PC-9 (cell line): ENCODE measurements around the gene PTGER2. TPM values are rescaled to one million over a fixed set of nuclear protein-coding genes. Genes with fewer than 3 reads are reported as not detected.

Experiments
- Bru-seq: library from RNA; stranded (reverse); fragments of 400-500 nt; gene quantifications from one replicate; lab custom pipeline; 2021; lab: Mats Ljungman, UMichigan
- BruChase-seq, 2 experiments: library from RNA; stranded (reverse); fragments of 400-500 nt; gene quantifications; one replicate each; lab custom pipeline; 2021; lab: Mats Ljungman, UMichigan
- BruUV-seq: library from RNA; stranded (reverse); fragments of 400-500 nt; replicated peaks from 2 replicates; lab custom pipeline; 2021; lab: Mats Ljungman, UMichigan
- CTCF ChIA-PET: fragments of 300-600 bp; sonication (Branson Sonifier 250); formaldehyde crosslinking; loops from one replicate; lab custom pipeline; 2022; ENCODE audit warnings: antibody characterized with exemption; lab: Charles Lee
- POLR2A ChIA-PET: fragments of 300-600 bp; sonication (Branson Sonifier 250); formaldehyde crosslinking; loops from one replicate; lab custom pipeline; 2022; ENCODE audit warnings: antibody characterized with exemption; ENCODE audit not compliant: unreplicated experiment; lab: Charles Lee
- DNase-seq, 2 experiments: peaks; one replicate each; pipeline versions ENCODE4 v3.0.0 to v3.0.0-alpha.2; 2015 to 2022; ENCODE audit warnings: mixed read lengths in 1 of 2
- H2AFZ ChIP-seq: fragments of 200-600 bp; sonication (generic); 2 replicates; pipeline ENCODE4 v1.8.1; 2017; ENCODE audit warnings: antibody characterized with exemption
- H3F3A ChIP-seq: fragments of 200-600 bp; sonication (generic); 2 replicates; pipeline ENCODE4 v1.8.1; 2017; ENCODE audit warnings: antibody characterized with exemption, mild to moderate bottlenecking, low read depth; ENCODE audit not compliant: insufficient read depth
- H3K27ac ChIP-seq: fragments of 200-600 bp; sonication (generic); 2 replicates; pipeline ENCODE4 v1.6.1; 2016; ENCODE audit warnings: mixed run types
- H3K27me3 ChIP-seq: fragments of 200-600 bp; sonication (generic); 2 replicates; pipeline ENCODE4 v1.6.1; 2016; ENCODE audit warnings: low read depth, mixed run types; ENCODE audit not compliant: insufficient read depth
- H3K36me3 ChIP-seq: fragments of 200-600 bp; sonication (generic); 2 replicates; pipeline ENCODE4 v1.6.1; 2016; ENCODE audit warnings: low read depth, mixed run types
- H3K4me1 ChIP-seq: fragments of 200-600 bp; sonication (generic); replicated peaks from 2 replicates; pipeline ENCODE4 v1.6.1; 2016; ENCODE audit warnings: mixed run types; ENCODE audit not compliant: insufficient read depth
- H3K4me2 ChIP-seq: fragments of 200-600 bp; sonication (generic); 2 replicates; pipeline ENCODE4 v1.6.1; 2017; ENCODE audit warnings: mixed run types
- H3K4me3 ChIP-seq: fragments of 200-600 bp; sonication (generic); 2 replicates; pipeline ENCODE4 v1.6.1; 2016; ENCODE audit warnings: mixed run types
- H3K79me2 ChIP-seq: fragments of 200-600 bp; sonication (generic); 2 replicates; pipeline ENCODE4 v1.6.1; 2017; ENCODE audit warnings: low read depth, mixed run types
- H3K9me2 ChIP-seq: fragments of 200-600 bp; sonication (generic); 2 replicates; pipeline ENCODE4 v1.8.1; 2017; ENCODE audit warnings: mild to moderate bottlenecking; ENCODE audit not compliant: insufficient read depth
- H3K9me3 ChIP-seq: fragments of 200-600 bp; sonication (generic); 2 replicates; pipeline ENCODE4 v1.8.1; 2016; ENCODE audit warnings: low read depth; ENCODE audit not compliant: insufficient read depth
- H4K20me1 ChIP-seq: fragments of 200-600 bp; sonication (generic); 2 replicates; pipeline ENCODE4 v1.8.1; 2017; ENCODE audit not compliant: insufficient read depth
- CTCF ChIP-seq: fragments of 200-600 bp; sonication (generic); conservative IDR thresholded peaks from 2 replicates; pipeline ENCODE4 v1.6.1; 2017; ENCODE audit warnings: mixed run types, antibody characterized with exemption, mild to moderate bottlenecking, moderate library complexity
- EZH2 ChIP-seq: fragments of 200-600 bp; sonication (generic); IDR thresholded peaks from 2 replicates; pipeline ENCODE4 v1.8.0; 2017; ENCODE audit warnings: antibody characterized with exemption, low read depth
- intact Hi-C: fragments of 100-400 bp; cut with micrococcal nuclease; formaldehyde crosslinking; loops from one replicate; pipeline ENCODE4 v1.10.0; 2022; ENCODE audit not compliant: unreplicated experiment
- long read RNA-seq: library from polyadenylated mRNA; stranded (forward); transcript quantifications from one replicate; pipeline ENCODE4 v2.0.0, GENCODE V29; 2022
- total RNA-seq: library from RNA; stranded (reverse); gene quantifications from 2 replicates; pipeline ENCODE4 v1.2.3, GENCODE V29; 2021

PTGER2 gene
- total RNA-seq (0.15 TPM in 1 of 2 replicates, not detected in the other), Bru-seq, nascent RNA (percentile 18 among the genes with signal in this experiment), BruChase-seq, experiment 1, labeled RNA remaining after a 2-hour chase (percentile 19 among the genes with signal in this experiment), BruChase-seq, experiment 2, labeled RNA remaining after a 6-hour chase (percentile 17 among the genes with signal in this experiment)
- long read RNA-seq = 0 reads

GRCh38 chr14:52313903-52314594 is at the start of gene PTGER2:
PTGER2 (plus strand) TSS chr14:52314312; CDS start chr14:52314549, 237 bp downstream.
- H3K36me3 ChIP-seq = no peaks in the 10 kb centered on the region
- no peaks in the 10 kb centered on the region for H3K9me2 ChIP-seq
- H2AFZ ChIP-seq = peak within 1 kb of the TSS; percentile 43
- TF ChIP-seq CTCF = no peak
- no peak for TF ChIP-seq EZH2
- intact Hi-C loops = no loop called here
- DNase-seq = peak in 1 of 2 experiments; percentile 82
- H3K27ac ChIP-seq = no peak within 1 kb of the TSS
- peaks cover 10% of the 10 kb centered on the region; the same call in 1 of the 2 replicates for H3K27me3 ChIP-seq
- H3F3A ChIP-seq = no peaks in the 10 kb centered on the region
- H3K4me3 ChIP-seq = peak within 1 kb of the TSS; percentile 29; the same call in 1 of the 2 replicates
- ChIA-PET POLR2A (no interaction called here), CTCF (no interaction called here)
- H3K4me1 ChIP-seq = no peaks in the 10 kb centered on the region
- H3K9me3 ChIP-seq = no peaks in the 10 kb centered on the region
- no peaks in the 10 kb centered on the region for H3K79me2 ChIP-seq
- H4K20me1 ChIP-seq = no peaks in the 10 kb centered on the region
- H3K4me2 ChIP-seq = peak within 1 kb of the TSS; percentile 66
- no TSS peak for BruUV-seq

- intact Hi-C loops = no loop called here
- Histone ChIP-seq H4K20me1 (no peaks in the 10 kb centered on the region), H3K4me3 (no peak overlapping the region), H3K79me2 (no peaks in the 10 kb centered on the region), H3K9me3 (no peaks in the 10 kb centered on the region), H3K36me3 (no peaks in the 10 kb centered on the region), H2AFZ (no peak overlapping the region), H3K27ac (no peak overlapping the region), H3K27me3 (no peaks in the 10 kb centered on the region), H3K4me1 (no peaks in the 10 kb centered on the region), H3F3A (no peaks in the 10 kb centered on the region), H3K4me2 (no peak overlapping the region), H3K9me2 (no peaks in the 10 kb centered on the region)
- no TSS peak for BruUV-seq
- CTCF ChIA-PET = no interaction called here
- no peak for TF ChIP-seq EZH2
- TF ChIP-seq CTCF = no peak
- DNase-seq = no peak
- POLR2A ChIA-PET = no interaction called here
Measured at GRCh38 chr14:52265253-52265652, 48.9 kb upstream of the PTGER2 start.

- intact Hi-C loops = no loop called here
- no peaks in the 10 kb centered on the region for H3K4me1 ChIP-seq
- CTCF ChIA-PET = no interaction called here
- no peak for DNase-seq
- no peak overlapping the region for H3K27ac ChIP-seq
- H3K4me3 ChIP-seq = no peak overlapping the region
- TF ChIP-seq EZH2 (no peak), CTCF (no peak)
- H2AFZ ChIP-seq = no peak overlapping the region
- POLR2A ChIA-PET = no interaction called here
- no peak overlapping the region for H3K4me2 ChIP-seq
- no peaks in the 10 kb centered on the region for H3K9me3 ChIP-seq
- no peaks in the 10 kb centered on the region for H3K36me3 ChIP-seq
- no peaks in the 10 kb centered on the region for H3K79me2 ChIP-seq
- H4K20me1 ChIP-seq = no peaks in the 10 kb centered on the region
- H3F3A ChIP-seq = no peaks in the 10 kb centered on the region
- BruUV-seq = no TSS peak
- H3K9me2 ChIP-seq = no peaks in the 10 kb centered on the region
- H3K27me3 ChIP-seq = no peaks in the 10 kb centered on the region
Measured at GRCh38 chr14:52266179-52266578, 47.9 kb upstream of the PTGER2 start.
